SU-DHL-6 (cell line): ENCODE data around the gene PTDSS2.

Experiments used
- H2AFZ ChIP-seq: fragments of 200-600 bp; sonication (generic); 2 replicates; pipeline ENCODE4 v1.6.1; 2014; ENCODE audit warnings: low read depth, mild to moderate bottlenecking, moderate library complexity, mixed read lengths, antibody characterized with exemption, low read length; ENCODE audit not compliant: severe bottlenecking
- H3F3A ChIP-seq: fragments of 200-600 bp; shearing (Covaris generic); 2 replicates; pipeline ENCODE4 v1.6.0; 2016; ENCODE audit warnings: antibody characterized with exemption, mild to moderate bottlenecking; ENCODE audit not compliant: insufficient read depth
- H3K27ac ChIP-seq: fragments of 200-600 bp; sonication (generic); 2 replicates; pipeline ENCODE4 v1.5.1; 2016; ENCODE audit warnings: low read depth, mild to moderate bottlenecking, low read length, moderate library complexity, mixed read lengths
- H3K27me3 ChIP-seq: fragments of 200-600 bp; sonication (generic), shearing (Covaris generic); 2 replicates; pipeline ENCODE4 v1.6.0; 2014; ENCODE audit warnings: mild to moderate bottlenecking, low read length
- H3K36me3 ChIP-seq: fragments of 200-600 bp; sonication (generic); 2 replicates; pipeline ENCODE4 v1.6.1; 2014; ENCODE audit warnings: mild to moderate bottlenecking, low read length, mixed read lengths
- H3K4me2 ChIP-seq: fragments of 300-600, 200-600 bp; shearing (Covaris generic), sonication (generic); 2 replicates; pipeline ENCODE4 v1.6.0; 2014; ENCODE audit warnings: low read length, low read depth, mild to moderate bottlenecking; ENCODE audit not compliant: poor library complexity, severe bottlenecking
- H3K4me3 ChIP-seq: fragments of 200-600 bp; sonication (generic); 2 replicates; pipeline ENCODE4 v1.5.1; 2014; ENCODE audit warnings: antibody characterized with exemption, low read length, mild to moderate bottlenecking, mixed read lengths; ENCODE audit not compliant: insufficient read depth, poor library complexity, severe bottlenecking
- H3K79me2 ChIP-seq: fragments of 200-600 bp; sonication (generic); 2 replicates; pipeline ENCODE4 v1.6.1; 2014; ENCODE audit warnings: mild to moderate bottlenecking, low read length, moderate library complexity; ENCODE audit not compliant: insufficient read depth
- H3K9ac ChIP-seq: fragments of 200-600 bp; sonication (generic); 2 replicates; pipeline ENCODE4 v1.7.0; 2014; ENCODE audit warnings: mild to moderate bottlenecking, low read length
- H3K9me2 ChIP-seq: fragments of 200-600 bp; sonication (generic); replicated peaks from 2 replicates; pipeline ENCODE4 v1.6.1; 2014; ENCODE audit warnings: low read length; ENCODE audit not compliant: insufficient read depth
- H3K9me3 ChIP-seq: fragments of 200-600 bp; sonication (generic); 2 replicates; pipeline ENCODE4 v1.6.1; 2014; ENCODE audit warnings: low read length, mixed read lengths; ENCODE audit not compliant: insufficient read depth
- H4K20me1 ChIP-seq: fragments of 200-600 bp; sonication (generic); 2 replicates; pipeline ENCODE4 v1.6.1; 2014; ENCODE audit warnings: low read depth, mild to moderate bottlenecking, antibody characterized with exemption, low read length, moderate library complexity, mixed read lengths
- CTCF ChIP-seq: fragments of 200-600 bp; sonication (generic); IDR thresholded peaks from one replicate; pipeline ENCODE4 v1.5.1; 2017; ENCODE audit warnings: antibody characterized with exemption, mild to moderate bottlenecking, low read length, moderate library complexity; ENCODE audit not compliant: insufficient read depth, poor library complexity, severe bottlenecking
- EZH2phosphoT487 ChIP-seq: fragments of 200-600 bp; sonication (generic), shearing (Covaris generic); conservative IDR thresholded peaks from 2 replicates; pipeline ENCODE4 v1.6.1; 2018; ENCODE audit warnings: mild to moderate bottlenecking, antibody characterized with exemption, low read length, moderate library complexity, mixed read lengths

The PTDSS2 gene

GRCh38 chr11:454043-454442 is 4.0 kb downstream of the PTDSS2 start:
- H3K79me2 ChIP-seq, result peaks cover 14% of the 10 kb centered on the region
- H3K9me2 ChIP-seq, result no peaks in the 10 kb centered on the region
- H3K36me3 ChIP-seq, result no peaks in the 10 kb centered on the region
- no peak overlapping the region for H2AFZ ChIP-seq
- H3K9ac ChIP-seq, result no peak overlapping the region
- no peak overlapping the region for H3K27ac ChIP-seq
- no peaks in the 10 kb centered on the region for H4K20me1 ChIP-seq
- H3K4me3 ChIP-seq, result no peak overlapping the region
- no peaks in the 10 kb centered on the region for H3K27me3 ChIP-seq
- no peak overlapping the region for H3K4me2 ChIP-seq
- no peaks in the 10 kb centered on the region for H3K9me3 ChIP-seq
- H3F3A ChIP-seq, result peaks cover 4% of the 10 kb centered on the region
- TF ChIP-seq CTCF (no peak), EZH2phosphoT487 (no peak)

- H3K27ac ChIP-seq, result no peak overlapping the region
- peaks cover 14% of the 10 kb centered on the region for H3K79me2 ChIP-seq
- H3K9ac ChIP-seq, result no peak overlapping the region
- no peaks in the 10 kb centered on the region for H3K27me3 ChIP-seq
- H3K36me3 ChIP-seq, result no peaks in the 10 kb centered on the region
- H4K20me1 ChIP-seq, result no peaks in the 10 kb centered on the region
- no peak overlapping the region for H2AFZ ChIP-seq
- no peaks in the 10 kb centered on the region for H3F3A ChIP-seq
- no peaks in the 10 kb centered on the region for H3K9me3 ChIP-seq
- TF ChIP-seq CTCF, result no peak
- no peak for TF ChIP-seq EZH2phosphoT487
- H3K9me2 ChIP-seq, result no peaks in the 10 kb centered on the region
- H3K4me3 ChIP-seq, result no peak overlapping the region
- H3K4me2 ChIP-seq, result no peak overlapping the region
Observed at GRCh38 chr11:454801-455565, 4.9 kb downstream of the PTDSS2 start.

GRCh38 chr11:455566-456147 is 5.6 kb downstream of the PTDSS2 start:
- H4K20me1 ChIP-seq, result no peaks in the 10 kb centered on the region
- H3K36me3 ChIP-seq, result no peaks in the 10 kb centered on the region
- H3K9me3 ChIP-seq, result no peaks in the 10 kb centered on the region
- H3K27me3 ChIP-seq, result no peaks in the 10 kb centered on the region
- no peak overlapping the region for H3K9ac ChIP-seq
- no peaks in the 10 kb centered on the region for H3K9me2 ChIP-seq
- no peak overlapping the region for H3K4me3 ChIP-seq
- no peak overlapping the region for H3K27ac ChIP-seq
- no peak for TF ChIP-seq CTCF
- no peak for TF ChIP-seq EZH2phosphoT487
- no peaks in the 10 kb centered on the region for H3F3A ChIP-seq
- H3K79me2 ChIP-seq, result peaks cover 14% of the 10 kb centered on the region
- no peak overlapping the region for H2AFZ ChIP-seq
- no peak overlapping the region for H3K4me2 ChIP-seq
